NT2/D1 (cell line): Measurements from ENCODE around the gene DIAPH1.

ENCODE experiments used
- SUZ12 ChIP-seq: IDR thresholded peaks from 2 replicates; pipeline ENCODE4 v1.6.1; 2011; ENCODE audit not compliant: insufficient read length, insufficient read depth; ENCODE audit errors: extremely low read depth
- YY1 ChIP-seq: IDR thresholded peaks from 2 replicates; pipeline ENCODE4 v1.6.1; 2011; ENCODE audit not compliant: insufficient read length, insufficient read depth
- ZNF274 ChIP-seq: IDR thresholded peaks from 2 replicates; pipeline ENCODE4 v1.6.1; 2011; ENCODE audit warnings: mild to moderate bottlenecking, low read depth, low read length

DNA sequence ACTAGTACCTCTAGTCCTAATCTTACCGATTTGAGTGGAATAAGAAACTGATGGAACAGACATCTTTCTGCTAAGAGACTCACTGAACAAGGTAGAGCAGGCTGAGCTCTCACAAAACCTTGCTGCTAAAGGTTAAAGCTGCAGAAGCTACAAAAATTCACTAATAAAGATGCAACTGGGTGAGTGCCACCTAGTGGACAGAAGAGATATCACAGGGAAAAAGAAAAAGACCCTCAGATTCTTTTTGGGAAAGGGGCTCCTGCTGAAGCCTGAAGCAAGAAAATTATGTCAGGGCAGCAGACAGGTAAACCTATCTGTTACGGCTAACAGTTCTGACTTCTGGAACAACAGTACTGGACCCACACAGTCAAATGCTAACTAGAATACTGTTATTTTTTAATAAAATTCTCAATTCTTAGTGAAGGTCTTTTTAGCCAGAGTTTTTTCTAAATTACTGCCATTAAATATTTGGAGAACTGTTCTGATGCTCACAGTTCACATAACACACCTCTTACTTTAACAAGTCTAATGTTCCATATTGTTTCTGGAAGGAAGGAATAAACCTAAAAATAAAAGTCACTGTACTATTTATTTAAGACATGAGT, 51.2 kb downstream of the DIAPH1 start:
- TF ChIP-seq YY1, result no peak
- TF ChIP-seq SUZ12, result no peak
- TF ChIP-seq ZNF274, result no peak
